Stomach (tissue), 9 donors: ENCODE results near the gene HYDIN. TPM values are rescaled to one million over a fixed set of nuclear protein-coding genes. Genes with fewer than 3 reads are reported as not detected.

Experiments
- DNase-seq, 2 donors: peaks; one replicate each; pipeline versions ENCODE4 v3.0.0 to v3.0.0-alpha.2; 2013 to 2019
- H3K27ac ChIP-seq, 5 donors: fragments of 200-600 bp in 4 of 5; sonication (generic) in 4 of 5; one replicate each; pipeline ENCODE4 v1.5.1; 2013 to 2019; ENCODE audit warnings: mild to moderate bottlenecking in 1 of 5, moderate library complexity in 1 of 5
- H3K27me3 ChIP-seq, 3 donors: fragments of 200-600 bp; sonication (generic); one replicate each; pipeline ENCODE4 v1.5.1; 2017 to 2019; ENCODE audit warnings: mixed run types in 1 of 3
- H3K36me3 ChIP-seq, 4 donors: fragments of 200-600 bp; sonication (generic); 1 replicate in 3 of 4; 2 replicates in 1 of 4; pipeline ENCODE4 v1.5.1; 2016 to 2019
- H3K4me1 ChIP-seq, 4 donors: fragments of 200-600 bp; sonication (generic); one replicate each; pipeline ENCODE4 v1.5.1; 2016 to 2019
- H3K4me3 ChIP-seq, 4 donors: fragments of 200-600 bp; sonication (generic) in 3 of 4; one replicate each; pipeline ENCODE4 v1.5.1; 2016 to 2019; ENCODE audit warnings: mild to moderate bottlenecking in 1 of 4
- H3K9me3 ChIP-seq, 4 donors: fragments of 200-600 bp; sonication (generic); one replicate each; pipeline ENCODE4 v1.5.1; 2016 to 2019
- CTCF ChIP-seq, 7 experiments: fragments of 450-650 bp in 4 of 7; fragments of 200-600 bp in 3 of 7; sonication (generic) in 3 of 7; IDR thresholded peaks; one replicate each; pipeline ENCODE4 v1.5.1; 2016 to 2019; ENCODE audit warnings: antibody characterized with exemption in 7 of 7, control low read depth in 2 of 7, mild to moderate bottlenecking in 1 of 7
- EP300 ChIP-seq: sonication (generic); formaldehyde crosslinking; IDR thresholded peaks from one replicate; pipeline ENCODE4 v1.6.1; 2017; ENCODE audit warnings: antibody characterized with exemption
- POLR2A ChIP-seq, 4 donors: fragments of 450-650 bp; IDR thresholded peaks; one replicate each; pipeline ENCODE4 v1.6.1; 2016; ENCODE audit warnings: antibody characterized with exemption in 4 of 4, control low read depth in 2 of 4, mild to moderate bottlenecking in 1 of 4, moderate library complexity in 1 of 4
- POLR2AphosphoS5 ChIP-seq, 3 donors: sonication (generic); formaldehyde crosslinking; IDR thresholded peaks; one replicate each; pipeline ENCODE4 v1.6.1; 2016; ENCODE audit warnings: antibody characterized with exemption in 3 of 3
- whole genome bisulfite sequencing, 5 donors: extraction: QIAGEN DNeasy Blood & Tissue Kit in 3 of 5; methylation state at CpG; one replicate each; pipeline versions ENCODE4 v1.1.5 to v1.1.7; 2013 to 2018; 5-methylcytosine and 5-hydroxymethylcytosine counted together
- intact Hi-C: fragments of 100-400 bp; cut with DNase I; formaldehyde crosslinking; loops from one replicate; pipeline ENCODE4 v1.15.1; 2023; ENCODE audit warnings: low total_unique reads
- polyA plus RNA-seq, 3 donors: library from polyadenylated mRNA; stranded (reverse); fragments of 200-250 nt; gene quantifications; one replicate each; pipeline ENCODE4 v1.2.3, GENCODE V29; 2013
- total RNA-seq, 5 donors: library from RNA; depleted of rRNA; stranded (reverse); fragments of >200 nt; gene quantifications; one replicate each; pipeline versions ENCODE4 v1.1.0 to v1.2.3, GENCODE V29; 2014 to 2016
- donor health status: healthy with polysubstance abuse.
- donor health status: Bipolar disorder and iron deficiency.
- donor health status: healthy.

HYDIN gene
- total and polyA plus RNA-seq, 8 donors = 0.05 to 11.2 (median 0.58) TPM; not detected in 1

GRCh38 chr16:70800781-70801480 lies 429.6 kb downstream of the HYDIN start, which contains the start of gene VAC14:
Gene VAC14 (minus strand): TSS chr16:70801158. CDS start chr16:70800900, 258 bp downstream.
- H3K9me3 ChIP-seq = peaks cover 0 to 12% (median 4%) of the 10 kb centered on the region in 4 donors
- peaks cover 0 to 14% (median 2%) of the 10 kb centered on the region in 4 donors for H3K36me3 ChIP-seq
- TF ChIP-seq EP300 (no peak), POLR2A (IDR thresholded peaks at IDR 0.05) (peak in 1 of 4 donors; percentile 3), POLR2AphosphoS5 (IDR thresholded peaks at IDR 0.05) (peak; percentile 65 to 95 (median 82))
- 0 to 1% (median 0%) methylated on average over 42 to 64 of the region's 64 CpGs for WGBS, 5 donors
- peaks cover 0 to 6% (median 0%) of the 10 kb centered on the region in 3 donors for H3K27me3 ChIP-seq
- peaks cover 13 to 38% (median 25%) of the 10 kb centered on the region in 4 donors for H3K4me1 ChIP-seq
- H3K27ac ChIP-seq = peak within 1 kb of the TSS; percentile 65 to 83 (median 72)
- DNase-seq = peak; percentile 98
- intact Hi-C loops = no loop called here
- peak within 1 kb of the TSS; percentile 94 to 97 (median 96) for H3K4me3 ChIP-seq

GRCh38 chr16:70800311-70800710 lies 430.2 kb downstream of the HYDIN start:
- TF ChIP-seq EP300 = no peak
- TF ChIP-seq POLR2A (IDR thresholded peaks at IDR 0.05) = no peak
- WGBS, 5 donors = 7 to 18% (median 11%) methylated on average over 6 to 7 of the region's 7 CpGs
- peak overlapping the region; percentile 94 to 97 (median 96) for H3K4me3 ChIP-seq
- peak overlapping the region in 4 of 5 donors; percentile 66 to 83 (median 78) for H3K27ac ChIP-seq
- no peak for DNase-seq
- H3K4me1 ChIP-seq = peaks cover 13 to 38% (median 25%) of the 10 kb centered on the region in 4 donors
- H3K9me3 ChIP-seq = peaks cover 0 to 12% (median 4%) of the 10 kb centered on the region in 4 donors
- peaks cover 0 to 4% (median 0%) of the 10 kb centered on the region in 3 donors for H3K27me3 ChIP-seq
- intact Hi-C loops = no loop called here
- peaks cover 0 to 14% (median 2%) of the 10 kb centered on the region in 4 donors for H3K36me3 ChIP-seq

GRCh38 chr16:70796301-70796700 lies 434.2 kb downstream of the HYDIN start:
- no peaks in the 10 kb centered on the region for H3K27me3 ChIP-seq
- H3K36me3 ChIP-seq = peaks cover 0 to 18% (median 2%) of the 10 kb centered on the region in 4 donors
- H3K9me3 ChIP-seq = no peaks in the 10 kb centered on the region
- TF ChIP-seq POLR2A (IDR thresholded peaks at IDR 0.05) (no peak), POLR2AphosphoS5 (IDR thresholded peaks at IDR 0.05) (no peak), CTCF (IDR thresholded peaks at IDR 0.05) (no peak), EP300 (no peak)
- no peak overlapping the region for H3K4me3 ChIP-seq
- no peak for DNase-seq
- WGBS, 5 donors = 78 to 90% (median 87%) methylated on average over 3 of the region's 3 CpGs
- intact Hi-C loops = no loop called here
- peaks cover 13 to 49% (median 24%) of the 10 kb centered on the region in 4 donors for H3K4me1 ChIP-seq
- no peak overlapping the region for H3K27ac ChIP-seq

GRCh38 chr16:70795296-70795912 lies 435.1 kb downstream of the HYDIN start:
- TF ChIP-seq POLR2A (IDR thresholded peaks at IDR 0.05) = no peak
- no peak for TF ChIP-seq EP300
- TF ChIP-seq CTCF (IDR thresholded peaks at IDR 0.05) = no peak
- TF ChIP-seq POLR2AphosphoS5 (IDR thresholded peaks at IDR 0.05) = no peak
- H3K4me3 ChIP-seq = no peak overlapping the region
- H3K9me3 ChIP-seq = no peaks in the 10 kb centered on the region
- intact Hi-C loops = no loop called here
- H3K27ac ChIP-seq = no peak overlapping the region
- DNase-seq = no peak
- 89 to 92% (median 91%) methylated on average over 12 of the region's 12 CpGs for WGBS, 5 donors
- no peaks in the 10 kb centered on the region for H3K27me3 ChIP-seq
- H3K4me1 ChIP-seq = peaks cover 11 to 52% (median 22%) of the 10 kb centered on the region in 4 donors
- H3K36me3 ChIP-seq = peaks cover 0 to 18% (median 2%) of the 10 kb centered on the region in 4 donors

DNA sequence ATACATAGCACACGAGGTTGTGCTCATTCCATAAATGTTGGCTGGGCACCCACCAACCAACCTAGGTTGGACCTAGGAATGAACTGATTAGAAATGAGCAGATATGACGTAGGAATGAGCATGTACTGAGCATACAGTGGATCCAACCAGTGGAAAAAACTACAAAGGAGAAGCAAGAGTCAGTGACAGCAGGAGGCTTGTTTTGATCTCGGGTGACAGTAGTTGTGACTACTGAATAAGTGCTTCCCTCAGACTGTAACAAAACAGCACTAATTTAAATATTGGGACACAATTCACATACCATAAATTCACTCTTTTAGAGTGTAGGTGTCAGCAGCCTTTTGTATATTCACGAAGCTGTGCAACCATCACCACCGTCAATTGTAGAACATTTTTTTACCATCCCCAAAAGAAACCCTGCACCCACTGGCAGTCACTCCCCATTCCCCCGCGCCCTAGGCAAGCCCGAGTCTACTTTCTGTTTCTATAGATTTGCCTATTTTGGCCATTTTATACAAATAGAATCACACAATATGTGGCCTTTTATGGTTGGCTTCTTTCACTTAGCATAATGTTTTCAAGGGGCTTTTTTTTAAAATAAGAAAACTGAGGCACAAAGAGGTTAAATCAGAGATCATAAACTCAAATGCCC lies 436.5 kb downstream of the HYDIN start:
- WGBS, 5 donors = 74 to 86% (median 82%) methylated on average over 8 of the region's 8 CpGs
- TF ChIP-seq POLR2A (IDR thresholded peaks at IDR 0.05) (no peak), POLR2AphosphoS5 (IDR thresholded peaks at IDR 0.05) (no peak), CTCF (IDR thresholded peaks at IDR 0.05) (no peak), EP300 (no peak)
- Histone ChIP-seq H3K4me3 (no peak overlapping the region), H3K27ac (no peak overlapping the region), H3K4me1 (peaks cover 0 to 40% (median 11%) of the 10 kb centered on the region in 4 donors), H3K36me3 (peaks cover 0 to 18% (median 3%) of the 10 kb centered on the region in 4 donors), H3K27me3 (no peaks in the 10 kb centered on the region), H3K9me3 (no peaks in the 10 kb centered on the region)
- no peak for DNase-seq
- intact Hi-C loops = no loop called here
